A673 (cell line): ENCODE results near the gene SLC66A1. TPM values are rescaled to one million over a fixed set of nuclear protein-coding genes. Genes with fewer than 3 reads are reported as not detected.
A peak's percentile ranks its signal among the peaks of the same experiment; 100 is the strongest.
"Not testable (repeated sequence)": the region's sequence is repeated elsewhere in the genome, so short reads cannot be mapped to it uniquely, and the experiment has no call there.

ENCODE experiments used
- Bru-seq: library from RNA; stranded (reverse); fragments of 400-500 nt; gene quantifications from one replicate; lab custom pipeline; 2021; lab: Mats Ljungman, UMichigan
- BruChase-seq, 2 experiments: library from RNA; stranded (reverse); fragments of 400-500 nt; gene quantifications; one replicate each; lab custom pipeline; 2021; lab: Mats Ljungman, UMichigan
- BruUV-seq: library from RNA; stranded (reverse); fragments of 400-500 nt; replicated peaks from 2 replicates; lab custom pipeline; 2021; lab: Mats Ljungman, UMichigan
- CTCF ChIA-PET: fragments of 300-600 bp; sonication (Branson Sonifier 250); formaldehyde crosslinking; loops from one replicate; lab custom pipeline; 2022; ENCODE audit warnings: antibody characterized with exemption; lab: Charles Lee
- POLR2A ChIA-PET: fragments of 300-600 bp; sonication (Branson Sonifier 250); formaldehyde crosslinking; loops from one replicate; lab custom pipeline; 2022; ENCODE audit warnings: antibody characterized with exemption; ENCODE audit not compliant: low non-redundant PET; lab: Charles Lee
- DNase-seq: peaks from one replicate; pipeline ENCODE4 v3.0.0-alpha.2; 2015; ENCODE audit warnings: low spot score
- H3K27ac ChIP-seq: fragments of 200-600 bp; sonication (generic); 2 replicates; pipeline ENCODE4 v1.5.1; 2016; ENCODE audit warnings: mixed run types, low read depth, mild to moderate bottlenecking, mixed read lengths, antibody characterized with exemption, low read length; ENCODE audit not compliant: poor library complexity, severe bottlenecking
- H3K27me3 ChIP-seq: fragments of 200-600 bp; sonication (generic); replicated peaks from 2 replicates; pipeline ENCODE4 v1.6.1; 2017; ENCODE audit warnings: mixed run types, low read depth, mild to moderate bottlenecking, mixed read lengths, antibody characterized with exemption, low read length; ENCODE audit not compliant: insufficient read depth, poor library complexity
- H3K36me3 ChIP-seq: fragments of 200-600 bp; sonication (generic); 2 replicates; pipeline ENCODE4 v1.6.1; 2016; ENCODE audit warnings: mixed run types, mild to moderate bottlenecking, mixed read lengths, antibody characterized with exemption, low read length; ENCODE audit not compliant: insufficient read depth, poor library complexity, severe bottlenecking
- H3K4me1 ChIP-seq: fragments of 200-600 bp; sonication (generic); 2 replicates; pipeline ENCODE4 v1.6.1; 2017; ENCODE audit warnings: mixed run types, mild to moderate bottlenecking, mixed read lengths, antibody characterized with exemption, low read length; ENCODE audit not compliant: insufficient read depth, poor library complexity, severe bottlenecking
- H3K4me3 ChIP-seq: fragments of 200-600 bp; sonication (generic); 2 replicates; pipeline ENCODE4 v1.5.1; 2016; ENCODE audit warnings: low read depth, mixed run types, mild to moderate bottlenecking, mixed read lengths, low read length; ENCODE audit not compliant: poor library complexity, severe bottlenecking
- H3K9me3 ChIP-seq: fragments of 200-600 bp; sonication (generic); 2 replicates; pipeline ENCODE4 v1.6.1; 2016; ENCODE audit warnings: mixed run types, low read depth, mild to moderate bottlenecking, mixed read lengths, antibody characterized with exemption, low read length; ENCODE audit not compliant: poor library complexity, severe bottlenecking
- EZH2 ChIP-seq: fragments of 200-600 bp; sonication (generic); IDR thresholded peaks from 2 replicates; pipeline ENCODE4 v1.6.1; 2017; ENCODE audit warnings: borderline replicate concordance, low read depth, mild to moderate bottlenecking, mixed read lengths, antibody characterized with exemption, low read length; ENCODE audit not compliant: poor library complexity, severe bottlenecking
- intact Hi-C: fragments of 100-400 bp; cut with micrococcal nuclease; formaldehyde crosslinking; loops from one replicate; pipeline ENCODE4 v1.10.0; 2022; ENCODE audit not compliant: unreplicated experiment
- long read RNA-seq: library from polyadenylated mRNA; stranded (forward); transcript quantifications from one replicate; pipeline ENCODE4 v2.0.0, GENCODE V29; 2022
- total RNA-seq: library from RNA; stranded (reverse); gene quantifications from 2 replicates; pipeline ENCODE4 v1.2.3, GENCODE V29; 2021
- TF ChIP-seq, protein P1 (sequence below): fragments of 300-800, 200-600 bp; sonication (generic); conservative IDR thresholded peaks from 2 replicates; pipeline ENCODE4 v1.5.1; 2017; ENCODE audit warnings: low read depth, mild to moderate bottlenecking, antibody characterized with exemption, low read length, moderate library complexity, mixed read lengths

SLC66A1 gene
- 18.3 and 22.0 TPM in 2 replicates for total RNA-seq
- percentile 59 among the genes with signal in this experiment for Bru-seq, nascent RNA
- BruChase-seq, experiment 1, labeled RNA remaining after a 2-hour chase: percentile 56 among the genes with signal in this experiment
- percentile 61 among the genes with signal in this experiment for BruChase-seq, experiment 2, labeled RNA remaining after a 6-hour chase
- long read RNA-seq, transcript PQLC2-202 (9 exons, 1,805 nt): major isoform, 9 of 37 reads
- long read RNA-seq, partial matches to known transcripts: 2 of 37 reads
- long read RNA-seq, other reads (novel, unspliced or antisense): 20 of 37 reads

GRCh38 chr1:19311931-19312781 is at the start of gene SLC66A1, which contains the start of gene AKR7A2:
SLC66A1 (plus strand) TSS chr1:19312326; CDS start chr1:19317678, 5,352 bp downstream.
AKR7A2 (minus strand) TSS chr1:19312144; CDS start chr1:19312124, 20 bp downstream.
- Histone ChIP-seq H3K36me3 (peaks cover 12% of the 10 kb centered on the region), H3K4me3 (peak within 1 kb of the TSS; percentile 85), H3K4me1 (peaks cover 7% of the 10 kb centered on the region), H3K27me3 (no peaks in the 10 kb centered on the region), H3K27ac (peak within 1 kb of the TSS; percentile 78), H3K9me3 (no peaks in the 10 kb centered on the region)
- TF ChIP-seq EZH2: no peak
- TF ChIP-seq, protein P1, sequence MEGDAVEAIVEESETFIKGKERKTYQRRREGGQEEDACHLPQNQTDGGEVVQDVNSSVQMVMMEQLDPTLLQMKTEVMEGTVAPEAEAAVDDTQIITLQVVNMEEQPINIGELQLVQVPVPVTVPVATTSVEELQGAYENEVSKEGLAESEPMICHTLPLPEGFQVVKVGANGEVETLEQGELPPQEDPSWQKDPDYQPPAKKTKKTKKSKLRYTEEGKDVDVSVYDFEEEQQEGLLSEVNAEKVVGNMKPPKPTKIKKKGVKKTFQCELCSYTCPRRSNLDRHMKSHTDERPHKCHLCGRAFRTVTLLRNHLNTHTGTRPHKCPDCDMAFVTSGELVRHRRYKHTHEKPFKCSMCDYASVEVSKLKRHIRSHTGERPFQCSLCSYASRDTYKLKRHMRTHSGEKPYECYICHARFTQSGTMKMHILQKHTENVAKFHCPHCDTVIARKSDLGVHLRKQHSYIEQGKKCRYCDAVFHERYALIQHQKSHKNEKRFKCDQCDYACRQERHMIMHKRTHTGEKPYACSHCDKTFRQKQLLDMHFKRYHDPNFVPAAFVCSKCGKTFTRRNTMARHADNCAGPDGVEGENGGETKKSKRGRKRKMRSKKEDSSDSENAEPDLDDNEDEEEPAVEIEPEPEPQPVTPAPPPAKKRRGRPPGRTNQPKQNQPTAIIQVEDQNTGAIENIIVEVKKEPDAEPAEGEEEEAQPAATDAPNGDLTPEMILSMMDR: no peak
- intact Hi-C loops: loop anchor here (2.0 kb wide), 1 partner anchor 61 kb away; the partner anchor contains the start of genes EMC1 and MRTO4
- BruUV-seq: no TSS peak
- DNase-seq: peak; percentile 93
- ChIA-PET CTCF (interaction anchor here (0.6 kb wide), 1 partner anchor 342 kb away, joined by 3 read pairs; no protein-coding TSS in a partner anchor), POLR2A (no interaction called here)

DNA sequence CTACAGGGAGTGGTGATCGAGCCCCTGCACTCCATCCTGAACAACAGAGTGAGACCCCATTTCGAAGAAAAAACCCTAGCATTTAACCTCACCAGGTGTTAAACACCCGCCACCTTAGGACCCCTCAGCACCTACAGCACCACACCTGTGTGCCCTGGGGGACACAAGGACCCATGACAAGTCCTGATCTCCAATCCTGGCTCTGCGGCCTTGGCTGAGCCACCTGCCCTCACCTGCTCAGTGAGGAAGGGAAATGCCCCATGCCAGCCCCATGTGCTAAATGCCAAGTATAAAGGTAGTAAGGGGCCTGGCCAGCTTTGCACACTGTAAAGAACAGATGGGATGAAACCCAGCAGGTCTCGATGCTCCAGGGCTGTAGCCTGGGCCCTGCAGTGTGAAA is 49.4 kb upstream of the SLC66A1 start:
- no peak overlapping the region for H3K27ac ChIP-seq
- POLR2A ChIA-PET: no interaction called here
- H3K9me3 ChIP-seq: no peaks in the 10 kb centered on the region
- no peaks in the 10 kb centered on the region for H3K27me3 ChIP-seq
- no TSS peak for BruUV-seq
- H3K4me1 ChIP-seq: no peaks in the 10 kb centered on the region
- intact Hi-C loops: no loop called here
- H3K36me3 ChIP-seq: peaks cover 30% of the 10 kb centered on the region
- TF ChIP-seq, protein P1: no peak
- TF ChIP-seq EZH2: no peak
- DNase-seq: no peak
- CTCF ChIA-PET: no interaction called here
- no peak overlapping the region for H3K4me3 ChIP-seq

- POLR2A ChIA-PET: no interaction called here
- no TSS peak for BruUV-seq
- CTCF ChIA-PET: no interaction called here
- no peaks in the 10 kb centered on the region for H3K36me3 ChIP-seq
- no peak for TF ChIP-seq EZH2
- TF ChIP-seq, protein P1: no peak
- intact Hi-C loops: no loop called here
- no peak for DNase-seq
- no peaks in the 10 kb centered on the region for H3K4me1 ChIP-seq
- no peak overlapping the region for H3K27ac ChIP-seq
- no peaks in the 10 kb centered on the region for H3K9me3 ChIP-seq
- H3K27me3 ChIP-seq: no peaks in the 10 kb centered on the region
- no peak overlapping the region for H3K4me3 ChIP-seq
Observed at GRCh38 chr1:19268445-19268844, 43.7 kb upstream of the SLC66A1 start.

- H3K9me3 ChIP-seq, H3K36me3 ChIP-seq, BruUV-seq, POLR2A ChIA-PET, H3K4me1 ChIP-seq, H3K4me3 ChIP-seq, H3K27me3 ChIP-seq, DNase-seq, CTCF ChIA-PET, H3K27ac ChIP-seq, intact Hi-C loops: not testable (repeated sequence)
Observed at GRCh38 chr1:19269427-19270342, 42.4 kb upstream of the SLC66A1 start.
